ENCODE results near the gene URI1. TPM values are rescaled to one million over a fixed set of nuclear protein-coding genes. Genes with fewer than 3 reads are reported as not detected.

URI1 gene
- polyA plus RNA-seq, 1 of the 3 experiments (the other 2 are of a cell fraction), result 32.4 TPM

- DNase-seq, result no peak
- H3K36me3 ChIP-seq (replicated peaks in 1 of 2; ENCODE audit: control insufficient read depth in 1 of 2, insufficient read depth in 2 of 2, low read length in 1 of 2), result peaks cover 3 to 5% of the 10 kb centered on the region in 2 experiments
- H3K27me3 ChIP-seq (ENCODE audit: insufficient read depth), result no peaks in the 10 kb centered on the region
- peaks cover 39% of the 10 kb centered on the region; the same call in 1 of the 2 replicates for H4K20me1 ChIP-seq (ENCODE audit: insufficient read depth)
- H3K9me2 ChIP-seq, result no peaks in the 10 kb centered on the region
- POLR2A ChIA-PET, result no interaction called here
- TF ChIP-seq SMC3 (IDR thresholded peaks at IDR 0.05; ENCODE audit: low read depth, low read length), result no peak
- TF ChIP-seq RCOR1 (IDR thresholded peaks at IDR 0.05; ENCODE audit: low read length), result no peak
- TF ChIP-seq, protein P1, sequence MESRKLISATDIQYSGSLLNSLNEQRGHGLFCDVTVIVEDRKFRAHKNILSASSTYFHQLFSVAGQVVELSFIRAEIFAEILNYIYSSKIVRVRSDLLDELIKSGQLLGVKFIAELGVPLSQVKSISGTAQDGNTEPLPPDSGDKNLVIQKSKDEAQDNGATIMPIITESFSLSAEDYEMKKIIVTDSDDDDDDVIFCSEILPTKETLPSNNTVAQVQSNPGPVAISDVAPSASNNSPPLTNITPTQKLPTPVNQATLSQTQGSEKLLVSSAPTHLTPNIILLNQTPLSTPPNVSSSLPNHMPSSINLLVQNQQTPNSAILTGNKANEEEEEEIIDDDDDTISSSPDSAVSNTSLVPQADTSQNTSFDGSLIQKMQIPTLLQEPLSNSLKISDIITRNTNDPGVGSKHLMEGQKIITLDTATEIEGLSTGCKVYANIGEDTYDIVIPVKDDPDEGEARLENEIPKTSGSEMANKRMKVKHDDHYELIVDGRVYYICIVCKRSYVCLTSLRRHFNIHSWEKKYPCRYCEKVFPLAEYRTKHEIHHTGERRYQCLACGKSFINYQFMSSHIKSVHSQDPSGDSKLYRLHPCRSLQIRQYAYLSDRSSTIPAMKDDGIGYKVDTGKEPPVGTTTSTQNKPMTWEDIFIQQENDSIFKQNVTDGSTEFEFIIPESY (IDR thresholded peaks at IDR 0.05; ENCODE audit: borderline replicate concordance, low read depth), result no peak
- TF ChIP-seq IRF3 (IDR thresholded peaks at IDR 0.05; ENCODE audit: low read depth, low read length), result no peak
- TF ChIP-seq NFIC (IDR thresholded peaks at IDR 0.05; ENCODE audit: borderline replicate concordance), result no peak
- TF ChIP-seq USF1 (IDR thresholded peaks at IDR 0.05; ENCODE audit: borderline replicate concordance, low read depth), result no peak
- TF ChIP-seq MEF2A (IDR thresholded peaks at IDR 0.05; ENCODE audit: borderline replicate concordance, low read depth), result no peak
- no peaks in the 10 kb centered on the region; a peak in 1 of 4 replicates for H3K4me1 ChIP-seq (ENCODE audit: control insufficient read depth in 1 of 2, insufficient read depth in 2 of 2, low read depth in 1 of 2, low read length in 1 of 2)
- no peak overlapping the region for H3K4me3 ChIP-seq (ENCODE audit: low read depth in 2 of 2, low read length in 1 of 2)
- CTCF ChIA-PET, result no interaction called here
- no peak overlapping the region for H3K4me2 ChIP-seq
- 96% methylated on average over 2 of the region's 2 CpGs for WGBS (ENCODE audit: low lambda C conversion rate)
- peaks cover 4% of the 10 kb centered on the region for H3F3A ChIP-seq (replicated peaks; ENCODE audit: insufficient read depth)
- H3K9me3 ChIP-seq, result no peaks in the 10 kb centered on the region
- H3K27ac ChIP-seq (ENCODE audit: low read depth in 2 of 2, low read length in 1 of 2), result no peak overlapping the region
- no peak overlapping the region for H3K9ac ChIP-seq
- peaks cover 92% of the 10 kb centered on the region for H3K79me2 ChIP-seq (ENCODE audit: insufficient read depth)
- H2AFZ ChIP-seq (ENCODE audit: low read depth), result no peak overlapping the region
Observed at GRCh38 chr19:29953352-29954247, 11.6 kb downstream of the URI1 start.

DNA sequence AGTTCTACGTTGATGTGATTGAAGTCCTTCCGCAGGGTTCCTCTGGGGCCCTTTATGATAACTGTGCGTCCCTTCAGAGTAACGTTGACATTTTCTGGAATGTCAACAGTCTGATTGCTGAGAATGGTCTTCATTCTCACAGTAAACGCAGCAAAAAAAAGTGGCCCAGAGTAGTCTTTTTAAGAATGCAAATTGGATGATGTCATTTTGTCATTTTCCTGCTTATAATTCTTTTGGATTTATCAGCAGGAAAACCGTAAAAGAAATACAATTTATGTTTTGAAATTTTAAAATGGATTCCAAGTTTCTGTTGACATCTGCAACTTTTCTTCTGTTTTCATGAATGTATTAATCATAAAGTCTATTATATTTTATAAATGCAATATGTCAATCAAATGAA lies 14.8 kb downstream of the URI1 start:
- no peaks in the 10 kb centered on the region; a peak in 1 of 4 replicates for H3K4me1 ChIP-seq (ENCODE audit: control insufficient read depth in 1 of 2, insufficient read depth in 2 of 2, low read depth in 1 of 2, low read length in 1 of 2)
- peaks cover 9% of the 10 kb centered on the region; the same call in 1 of the 2 replicates for H3K9me3 ChIP-seq
- H3K27me3 ChIP-seq (ENCODE audit: insufficient read depth), result no peaks in the 10 kb centered on the region
- CTCF ChIA-PET, result no interaction called here
- no peak for DNase-seq
- H2AFZ ChIP-seq (ENCODE audit: low read depth), result no peak overlapping the region
- no peak overlapping the region for H3K27ac ChIP-seq (ENCODE audit: low read depth in 2 of 2, low read length in 1 of 2)
- no peak overlapping the region for H3K4me2 ChIP-seq
- no peaks in the 10 kb centered on the region for H3K9me2 ChIP-seq
- H3K9ac ChIP-seq, result no peak overlapping the region
- H3F3A ChIP-seq (replicated peaks; ENCODE audit: insufficient read depth), result peaks cover 4% of the 10 kb centered on the region
- no peaks in the 10 kb centered on the region for H3K36me3 ChIP-seq (replicated peaks in 1 of 2; ENCODE audit: control insufficient read depth in 1 of 2, insufficient read depth in 2 of 2, low read length in 1 of 2)
- POLR2A ChIA-PET, result no interaction called here
- WGBS (ENCODE audit: low lambda C conversion rate), result 94% methylated on average over 6 of the region's 6 CpGs
- peaks cover 98% of the 10 kb centered on the region for H3K79me2 ChIP-seq (ENCODE audit: insufficient read depth)
- H3K4me3 ChIP-seq (ENCODE audit: low read depth in 2 of 2, low read length in 1 of 2), result no peak overlapping the region
- peaks cover 28% of the 10 kb centered on the region; the same call in 1 of the 2 replicates for H4K20me1 ChIP-seq (ENCODE audit: insufficient read depth)
- TF ChIP-seq RFX5 (IDR thresholded peaks at IDR 0.05; ENCODE audit: low read length) (no peak), MEF2A (IDR thresholded peaks at IDR 0.05; ENCODE audit: borderline replicate concordance, low read depth) (no peak), REST (IDR thresholded peaks at IDR 0.05; ENCODE audit: low read depth, low read length) (no peak), RCOR1 (IDR thresholded peaks at IDR 0.05; ENCODE audit: low read length) (no peak), GABPA (IDR thresholded peaks at IDR 0.05; ENCODE audit: low read depth) (no peak), NRF1 (IDR thresholded peaks at IDR 0.05; ENCODE audit: low read depth, low read length) (no peak), TCF12 (IDR thresholded peaks at IDR 0.05) (no peak), RAD21 (IDR thresholded peaks at IDR 0.05; ENCODE audit: low read length) (no peak), MXI1 (IDR thresholded peaks at IDR 0.05; ENCODE audit: low read depth, low read length) (no peak), CHD2 (IDR thresholded peaks at IDR 0.05; ENCODE audit: low read length, partially characterized antibody) (no peak), USF1 (IDR thresholded peaks at IDR 0.05; ENCODE audit: borderline replicate concordance, low read depth) (no peak), RXRA (IDR thresholded peaks at IDR 0.05; ENCODE audit: borderline replicate concordance, low read depth) (no peak), POLR2AphosphoS5 (IDR thresholded peaks at IDR 0.05; ENCODE audit: low read depth, low read length) (no peak), FOXM1 (IDR thresholded peaks at IDR 0.05; ENCODE audit: low read depth) (no peak)

Measured in SK-N-SH (cell line).